Activated T-cell treated with anti-CD3 and anti-CD28 coated beads, Interleukin-2, amount 50 U/mL, for 4 hours (primary cell): ENCODE results near the gene ID1. TPM values are rescaled to one million over a fixed set of nuclear protein-coding genes. Genes with fewer than 3 reads are reported as not detected.
A peak's percentile ranks its signal among the peaks of the same experiment; 100 is the strongest.
"Not testable (repeated sequence)": the region's sequence is repeated elsewhere in the genome, so short reads cannot be mapped to it uniquely, and the experiment has no call there.

Experiments used
- ATAC-seq, 2 donors: fragments of 200-7000 bp; cut with Tn5 transposase; one replicate each; pipeline ENCODE4 v1.10.0; 2021
- DNase-seq: peaks from one replicate; pipeline ENCODE4 v3.0.0-alpha.2; 2020
- H3K27me3 Mint-ChIP-seq: one replicate; pipeline ENCODE4 v1.8.0; 2021; ENCODE audit warnings: low read depth, mixed read lengths
- H3K36me3 Mint-ChIP-seq: one replicate; pipeline ENCODE4 v1.8.0; 2022; ENCODE audit warnings: mixed read lengths; ENCODE audit not compliant: insufficient read depth
- H3K4me1 Mint-ChIP-seq: one replicate; pipeline ENCODE4 v1.8.0; 2021; ENCODE audit warnings: low read depth, mixed read lengths
- H3K4me3 Mint-ChIP-seq: one replicate; pipeline ENCODE4 v1.8.0; 2021; ENCODE audit warnings: mild to moderate bottlenecking, moderate library complexity, mixed read lengths
- H3K9me3 Mint-ChIP-seq: one replicate; pipeline ENCODE4 v1.8.0; 2021; ENCODE audit warnings: mixed read lengths
- total RNA-seq, 3 donors: library from RNA; stranded (reverse); gene quantifications; one replicate each; pipeline ENCODE4 v1.2.1, GENCODE V29; 2021

ID1 gene
- total RNA-seq, 3 donors from 2014 or later: 1.4 to 1.6 (median 1.5) TPM

- peaks cover 24% of the 10 kb centered on the region for H3K4me1 Mint-ChIP-seq
- peak; percentile 64 to 71 for ATAC-seq
- peak; percentile 21 for DNase-seq
- peak overlapping the region; percentile 35 for H3K4me3 Mint-ChIP-seq
- peaks cover 41% of the 10 kb centered on the region for H3K27me3 Mint-ChIP-seq
- H3K36me3 Mint-ChIP-seq: no peaks in the 10 kb centered on the region
- no peaks in the 10 kb centered on the region for H3K9me3 Mint-ChIP-seq
These were observed 2.2 kb upstream of the ID1 start for GRCh38 chr20:31602779-31603441.

GRCh38 chr20:31603822-31604566 lies 1.1 kb upstream of the ID1 start:
- DNase-seq (peak; percentile 62), ATAC-seq (peak; percentile 21 to 33)
- no peaks in the 10 kb centered on the region for H3K9me3 Mint-ChIP-seq
- H3K36me3 Mint-ChIP-seq: no peaks in the 10 kb centered on the region
- H3K4me3 Mint-ChIP-seq: peak overlapping the region; percentile 88
- peaks cover 49% of the 10 kb centered on the region for H3K27me3 Mint-ChIP-seq
- H3K4me1 Mint-ChIP-seq: peaks cover 24% of the 10 kb centered on the region

- no peak for DNase-seq
- Mint-ChIP-seq H3K27me3 (peaks cover 53% of the 10 kb centered on the region), H3K4me3 (peak overlapping the region; percentile 88), H3K36me3 (no peaks in the 10 kb centered on the region), H3K9me3 (no peaks in the 10 kb centered on the region), H3K4me1 (peaks cover 24% of the 10 kb centered on the region)
- ATAC-seq: no peak
These were observed 490 bp upstream of the ID1 start for GRCh38 chr20:31604567-31605030.

- DNase-seq (no peak), ATAC-seq (no peak)
- Mint-ChIP-seq H3K36me3 (no peaks in the 10 kb centered on the region), H3K4me3 (peak overlapping the region; percentile 88), H3K27me3 (peaks cover 55% of the 10 kb centered on the region), H3K9me3 (no peaks in the 10 kb centered on the region), H3K4me1 (peaks cover 24% of the 10 kb centered on the region)
These were observed 1.1 kb downstream of the ID1 start for GRCh38 chr20:31605902-31606803.

GRCh38 chr20:31606804-31607639 lies 1.9 kb downstream of the ID1 start:
- H3K4me1 Mint-ChIP-seq: peaks cover 24% of the 10 kb centered on the region
- no peak for DNase-seq
- H3K4me3 Mint-ChIP-seq: no peak overlapping the region
- peaks cover 55% of the 10 kb centered on the region for H3K27me3 Mint-ChIP-seq
- no peak for ATAC-seq
- H3K9me3 Mint-ChIP-seq: no peaks in the 10 kb centered on the region
- no peaks in the 10 kb centered on the region for H3K36me3 Mint-ChIP-seq

- no peak for ATAC-seq
- Mint-ChIP-seq H3K4me1 (peaks cover 21% of the 10 kb centered on the region), H3K9me3 (no peaks in the 10 kb centered on the region), H3K4me3 (no peak overlapping the region), H3K27me3 (peaks cover 51% of the 10 kb centered on the region), H3K36me3 (no peaks in the 10 kb centered on the region)
- DNase-seq: no peak
These were observed 2.7 kb downstream of the ID1 start for GRCh38 chr20:31607640-31608250.

- H3K27me3 Mint-ChIP-seq: peaks cover 46% of the 10 kb centered on the region
- H3K4me3 Mint-ChIP-seq: no peak overlapping the region
- no peak for DNase-seq
- no peak for ATAC-seq
- no peaks in the 10 kb centered on the region for H3K9me3 Mint-ChIP-seq
- H3K36me3 Mint-ChIP-seq: no peaks in the 10 kb centered on the region
- peaks cover 18% of the 10 kb centered on the region for H3K4me1 Mint-ChIP-seq
These were observed 3.3 kb downstream of the ID1 start for GRCh38 chr20:31608251-31608945.

GRCh38 chr20:31612271-31612640 lies 7.2 kb downstream of the ID1 start:
- H3K4me1 Mint-ChIP-seq, H3K36me3 Mint-ChIP-seq, ATAC-seq, H3K4me3 Mint-ChIP-seq, DNase-seq, H3K9me3 Mint-ChIP-seq: not testable (repeated sequence)
- H3K27me3 Mint-ChIP-seq: peaks cover 23% of the 10 kb centered on the region

- Mint-ChIP-seq H3K4me3 (no peak overlapping the region), H3K36me3 (no peaks in the 10 kb centered on the region), H3K27me3 (peaks cover 8% of the 10 kb centered on the region), H3K9me3 (no peaks in the 10 kb centered on the region), H3K4me1 (peaks cover 3% of the 10 kb centered on the region)
- ATAC-seq (no peak), DNase-seq (no peak)
These were observed 10.3 kb downstream of the ID1 start for GRCh38 chr20:31615416-31615815.

- no peak for DNase-seq
- Mint-ChIP-seq H3K9me3 (no peaks in the 10 kb centered on the region), H3K36me3 (no peaks in the 10 kb centered on the region), H3K4me1 (peaks cover 3% of the 10 kb centered on the region), H3K27me3 (peaks cover 7% of the 10 kb centered on the region), H3K4me3 (no peak overlapping the region)
- ATAC-seq: no peak
These were observed 12.5 kb downstream of the ID1 start for GRCh38 chr20:31617432-31618104.

GRCh38 chr20:31620246-31620645 lies 15.2 kb downstream of the ID1 start:
- no peak overlapping the region for H3K4me3 Mint-ChIP-seq
- ATAC-seq: no peak

GRCh38 chr20:31623123-31623505 lies 18.0 kb downstream of the ID1 start:
- H3K36me3 Mint-ChIP-seq, H3K27me3 Mint-ChIP-seq, H3K4me3 Mint-ChIP-seq, H3K9me3 Mint-ChIP-seq, H3K4me1 Mint-ChIP-seq, DNase-seq, ATAC-seq: not testable (repeated sequence)

More at GRCh38 chr20:31620246-31620645, 15.2 kb downstream of the ID1 start:
- Mint-ChIP-seq H3K4me1 (peaks cover 3% of the 10 kb centered on the region), H3K9me3 (no peaks in the 10 kb centered on the region), H3K27me3 (peaks cover 7% of the 10 kb centered on the region), H3K36me3 (no peaks in the 10 kb centered on the region)
- no peak for DNase-seq
